Liver (tissue), 9 donors: ENCODE measurements around the gene ATP5MC2. TPM values are rescaled to one million over a fixed set of nuclear protein-coding genes. Genes with fewer than 3 reads are reported as not detected.
"Not testable (repeated sequence)": the region's sequence is repeated elsewhere in the genome, so short reads cannot be mapped to it uniquely, and the experiment has no call there.

Experiments
- DNase-seq: peaks from one replicate; pipeline ENCODE4 v3.0.0-alpha.2; 2017; ENCODE audit warnings: low spot score
- H3K27ac ChIP-seq, 2 donors: one replicate each; pipeline ENCODE4 v1.7.0; 2013; ENCODE audit warnings: inconsistent platforms in 2 of 2, low read length in 2 of 2, control low read depth in 1 of 2, low read depth in 1 of 2, mild to moderate bottlenecking in 1 of 2
- H3K27me3 ChIP-seq, 4 donors: one replicate each; pipeline versions ENCODE4 v1.6.1 to v1.7.0; 2013; ENCODE audit warnings: low read length in 3 of 4, inconsistent platforms in 1 of 4, mild to moderate bottlenecking in 1 of 4, moderate library complexity in 1 of 4; ENCODE audit not compliant: control insufficient read depth in 4 of 4, insufficient read depth in 4 of 4
- H3K36me3 ChIP-seq, 4 donors: one replicate each; pipeline versions ENCODE4 v1.6.1 to v1.7.0; 2013; ENCODE audit warnings: low read length in 3 of 4, mild to moderate bottlenecking in 3 of 4, low read depth in 1 of 4, moderate library complexity in 1 of 4; ENCODE audit not compliant: control insufficient read depth in 4 of 4, insufficient read depth in 3 of 4
- H3K4me1 ChIP-seq, 4 donors: one replicate each; pipeline versions ENCODE4 v1.6.1 to v1.7.0; 2013; ENCODE audit warnings: low read length in 3 of 4, mild to moderate bottlenecking in 3 of 4, moderate library complexity in 1 of 4; ENCODE audit not compliant: control insufficient read depth in 4 of 4, insufficient read depth in 4 of 4
- H3K4me3 ChIP-seq, 3 donors: one replicate each; pipeline versions ENCODE4 v1.6.1 to v1.7.0; 2013; ENCODE audit warnings: low read length in 3 of 3, control low read depth in 1 of 3, low read depth in 1 of 3, mild to moderate bottlenecking in 1 of 3
- H3K9ac ChIP-seq, 2 donors: one replicate each; pipeline ENCODE4 v1.7.0; 2013; ENCODE audit warnings: low read length in 2 of 2, mild to moderate bottlenecking in 2 of 2, moderate library complexity in 2 of 2, control low read depth in 1 of 2, low read depth in 1 of 2
- H3K9me3 ChIP-seq, 4 donors: one replicate each; pipeline versions ENCODE4 v1.6.1 to v1.7.0; 2013; ENCODE audit warnings: low read length in 3 of 4; ENCODE audit not compliant: control insufficient read depth in 4 of 4
- EGR1 ChIP-seq, 2 donors: IDR thresholded peaks; 2 replicates each; pipeline ENCODE4 v1.6.1; 2016 to 2018; ENCODE audit warnings: antibody characterized with exemption in 2 of 2, low read depth in 2 of 2
- FOXA1 ChIP-seq: IDR thresholded peaks from 2 replicates; pipeline ENCODE4 v1.6.1; 2016; ENCODE audit warnings: antibody characterized with exemption
- FOXA2 ChIP-seq: IDR thresholded peaks from 2 replicates; pipeline ENCODE4 v1.6.1; 2016; ENCODE audit warnings: antibody characterized with exemption
- GABPA ChIP-seq, 2 donors: IDR thresholded peaks in 1 of 2; conservative IDR thresholded peaks in 1 of 2; 2 replicates each; pipeline ENCODE4 v1.6.1; 2016; ENCODE audit warnings: antibody characterized with exemption in 2 of 2, mild to moderate bottlenecking in 1 of 2, moderate library complexity in 1 of 2
- HNF4A ChIP-seq, 2 donors: conservative IDR thresholded peaks; 2 replicates each; pipeline ENCODE4 v1.6.1; 2016; ENCODE audit warnings: antibody characterized with exemption in 2 of 2, mild to moderate bottlenecking in 2 of 2
- HNF4G ChIP-seq: IDR thresholded peaks from 2 replicates; pipeline ENCODE4 v1.6.1; 2016; ENCODE audit warnings: antibody characterized with exemption
- JUND ChIP-seq, 2 donors: IDR thresholded peaks; 2 replicates each; pipeline ENCODE4 v1.6.1; 2016; ENCODE audit warnings: antibody characterized with exemption in 2 of 2
- NR2F2 ChIP-seq: IDR thresholded peaks from 2 replicates; pipeline ENCODE4 v1.6.1; 2016; ENCODE audit warnings: antibody characterized with exemption
- RAD21 ChIP-seq, 2 donors: IDR thresholded peaks; 2 replicates each; pipeline ENCODE4 v1.6.1; 2016; ENCODE audit warnings: antibody characterized with exemption in 2 of 2, mild to moderate bottlenecking in 2 of 2
- RXRA ChIP-seq, 2 donors: IDR thresholded peaks; 2 replicates each; pipeline ENCODE4 v1.6.1; 2017 to 2018; ENCODE audit warnings: antibody characterized with exemption in 2 of 2, mild to moderate bottlenecking in 1 of 2
- SP1 ChIP-seq: IDR thresholded peaks from 2 replicates; pipeline ENCODE4 v1.6.1; 2018; ENCODE audit warnings: antibody characterized with exemption, mild to moderate bottlenecking
- TAF1 ChIP-seq: conservative IDR thresholded peaks from 2 replicates; pipeline ENCODE4 v1.6.1; 2016; ENCODE audit warnings: antibody characterized with exemption, mild to moderate bottlenecking
- YY1 ChIP-seq: IDR thresholded peaks from 2 replicates; pipeline ENCODE4 v1.6.1; 2016; ENCODE audit warnings: antibody characterized with exemption, mild to moderate bottlenecking
- WGBS: extraction: QIAGEN DNeasy Blood & Tissue Kit; methylation state at CpG from one replicate; pipeline ENCODE4 v1.1.7; 2013; 5-methylcytosine and 5-hydroxymethylcytosine counted together
- polyA plus RNA-seq, 2 donors: library from polyadenylated mRNA; stranded (reverse) in 1 of 2; unstranded in 1 of 2; fragments of 200-250 nt in 1 of 2; fragments of >200 nt in 1 of 2; fragmentation: Nextera tagmentation in 1 of 2; extraction: Ambion mirVana in 1 of 2; gene quantifications; one replicate each; pipeline versions ENCODE4 v1.2.1 to v1.2.3, GENCODE V29; 2013 to 2015
- total RNA-seq, 2 donors: library from RNA; depleted of rRNA; stranded (reverse); fragments of >200 nt; gene quantifications; one replicate each; pipeline ENCODE4 v1.2.3, GENCODE V29; 2014
- TF ChIP-seq, protein P1 (sequence below): IDR thresholded peaks from 2 replicates; pipeline ENCODE4 v1.6.1; 2016; ENCODE audit warnings: antibody characterized with exemption
- TF ChIP-seq, protein P2 (sequence below): IDR thresholded peaks from 2 replicates; pipeline ENCODE4 v1.6.1; 2016; ENCODE audit warnings: antibody characterized with exemption
- TF ChIP-seq, protein P3 (sequence below): IDR thresholded peaks from 2 replicates; pipeline ENCODE4 v1.6.1; 2016; ENCODE audit warnings: antibody characterized with exemption, mild to moderate bottlenecking
- TF ChIP-seq, protein P4 (sequence below): IDR thresholded peaks from 2 replicates; pipeline ENCODE4 v1.6.1; 2016; ENCODE audit warnings: antibody characterized with exemption
- TF ChIP-seq, protein P5 (sequence below): fragments of 150-350 bp; IDR thresholded peaks from 2 replicates; pipeline ENCODE4 v1.5.1; 2017; ENCODE audit warnings: improper control_type of control experiment, low read depth, low read length; ENCODE audit not compliant: missing input control
- donor health status: healthy.
- donor health status: healthy.
- donor health status: healthy.
- donor health status: healthy.
- donor health status: healthy.

Gene ATP5MC2
- total and polyA plus RNA-seq, 4 donors: 57.0 to 294 (median 171) TPM

DNA sequence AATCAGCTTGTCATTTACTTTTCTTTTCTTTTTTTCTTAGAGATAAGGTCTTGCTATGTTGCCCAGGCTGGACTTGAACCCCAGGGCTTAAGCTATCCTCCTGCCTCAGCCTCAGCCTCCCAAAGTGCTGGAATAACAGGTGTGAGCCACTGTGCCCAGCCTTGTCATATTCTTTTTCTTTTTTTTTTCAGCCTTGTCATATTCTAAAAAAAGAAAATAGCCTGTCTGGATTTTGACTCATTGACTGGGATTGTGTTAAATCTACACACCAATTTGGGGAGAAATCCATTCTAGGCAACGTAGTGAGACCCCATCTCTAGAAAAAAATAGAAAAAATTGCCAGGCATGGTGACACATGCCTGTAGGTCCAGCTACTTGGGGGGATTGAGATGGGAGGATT lies 24.1 kb downstream of the ATP5MC2 start:
- no peaks in the 10 kb centered on the region for H3K9me3 ChIP-seq
- TF ChIP-seq YY1 (no peak), HNF4G (no peak), EGR1 (IDR thresholded peaks at IDR 0.05; ENCODE audit: low read depth in 2 of 2) (no peak), RXRA (IDR thresholded peaks at IDR 0.05) (no peak)
- TF ChIP-seq, protein P1, sequence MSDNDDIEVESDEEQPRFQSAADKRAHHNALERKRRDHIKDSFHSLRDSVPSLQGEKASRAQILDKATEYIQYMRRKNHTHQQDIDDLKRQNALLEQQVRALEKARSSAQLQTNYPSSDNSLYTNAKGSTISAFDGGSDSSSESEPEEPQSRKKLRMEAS: no peak
- TF ChIP-seq, protein P2, sequence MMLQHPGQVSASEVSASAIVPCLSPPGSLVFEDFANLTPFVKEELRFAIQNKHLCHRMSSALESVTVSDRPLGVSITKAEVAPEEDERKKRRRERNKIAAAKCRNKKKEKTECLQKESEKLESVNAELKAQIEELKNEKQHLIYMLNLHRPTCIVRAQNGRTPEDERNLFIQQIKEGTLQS: no peak
- H3K4me3 ChIP-seq: no peak overlapping the region
- H3K9ac ChIP-seq: no peak overlapping the region
- peaks cover 4 to 10% (median 6%) of the 10 kb centered on the region in 4 donors for H3K4me1 ChIP-seq
- DNase-seq: no peak
- 90% methylated on average over 1 of the region's 1 CpG for WGBS
- no peak overlapping the region for H3K27ac ChIP-seq
- H3K36me3 ChIP-seq: no peaks in the 10 kb centered on the region
- no peaks in the 10 kb centered on the region for H3K27me3 ChIP-seq

DNA sequence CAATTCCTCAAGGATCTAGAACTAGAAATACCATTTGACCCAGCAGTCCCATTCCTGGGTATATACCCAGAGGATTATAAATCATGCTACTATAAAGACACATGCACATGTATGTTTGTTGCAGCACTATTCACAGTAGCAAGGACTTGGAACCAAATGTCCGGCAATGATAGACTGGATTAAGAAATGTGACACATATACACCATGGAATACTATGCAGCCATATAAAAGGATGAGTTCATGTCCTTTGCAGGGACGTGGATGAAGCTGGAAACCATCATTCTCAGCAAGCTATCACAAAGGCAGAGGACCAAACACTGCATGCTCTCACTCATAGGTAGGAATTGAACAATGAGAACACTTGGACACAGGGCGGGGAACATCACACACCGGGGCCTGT lies 29.6 kb downstream of the ATP5MC2 start:
- H3K27ac ChIP-seq, H3K9me3 ChIP-seq, H3K9ac ChIP-seq, H3K4me3 ChIP-seq, DNase-seq, H3K27me3 ChIP-seq, H3K36me3 ChIP-seq: not testable (repeated sequence)
- 93% methylated on average over 4 of the region's 4 CpGs for WGBS
- peaks cover 4 to 14% (median 11%) of the 10 kb centered on the region in 4 donors for H3K4me1 ChIP-seq

DNA sequence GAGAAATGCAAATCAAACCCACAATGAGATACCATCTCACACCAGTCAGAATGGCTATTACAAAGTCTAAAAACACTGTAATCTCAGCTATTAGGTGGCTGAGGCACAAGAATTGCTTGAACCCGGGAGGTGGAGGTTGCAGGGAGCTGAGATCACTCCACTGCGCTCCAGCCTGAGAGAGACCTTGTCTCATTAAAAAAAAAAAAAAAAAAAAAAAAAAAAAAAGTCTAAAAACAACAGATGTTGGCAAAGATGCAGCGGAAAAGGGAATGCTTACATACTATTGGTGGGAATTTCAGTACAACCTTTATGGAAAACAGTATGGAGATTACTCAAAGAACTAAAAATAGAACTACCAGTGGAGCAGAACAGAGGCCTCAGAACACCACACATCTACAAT lies 30.7 kb downstream of the ATP5MC2 start:
- Histone ChIP-seq H3K9me3 (no peaks in the 10 kb centered on the region), H3K36me3 (no peaks in the 10 kb centered on the region), H3K9ac (no peak overlapping the region), H3K4me3 (no peak overlapping the region), H3K4me1 (peaks cover 4 to 14% (median 11%) of the 10 kb centered on the region in 4 donors), H3K27me3 (no peaks in the 10 kb centered on the region), H3K27ac (no peak overlapping the region)
- WGBS: 90% methylated on average over 3 of the region's 3 CpGs
- TF ChIP-seq, protein P2: no peak
- TF ChIP-seq NR2F2 (no peak), FOXA1 (no peak), FOXA2 (no peak), RXRA (IDR thresholded peaks at IDR 0.05) (no peak), RAD21 (IDR thresholded peaks at IDR 0.05) (no peak), HNF4A (conservative IDR thresholded peaks at IDR 0.05) (no peak), GABPA (IDR thresholded peaks at IDR 0.05 in 1 of 2, conservative IDR thresholded peaks at IDR 0.05 in 1 of 2) (no peak), TAF1 (no peak), YY1 (no peak), SP1 (no peak), JUND (IDR thresholded peaks at IDR 0.05) (no peak), EGR1 (IDR thresholded peaks at IDR 0.05; ENCODE audit: low read depth in 2 of 2) (no peak), HNF4G (no peak)
- TF ChIP-seq, protein P3, sequence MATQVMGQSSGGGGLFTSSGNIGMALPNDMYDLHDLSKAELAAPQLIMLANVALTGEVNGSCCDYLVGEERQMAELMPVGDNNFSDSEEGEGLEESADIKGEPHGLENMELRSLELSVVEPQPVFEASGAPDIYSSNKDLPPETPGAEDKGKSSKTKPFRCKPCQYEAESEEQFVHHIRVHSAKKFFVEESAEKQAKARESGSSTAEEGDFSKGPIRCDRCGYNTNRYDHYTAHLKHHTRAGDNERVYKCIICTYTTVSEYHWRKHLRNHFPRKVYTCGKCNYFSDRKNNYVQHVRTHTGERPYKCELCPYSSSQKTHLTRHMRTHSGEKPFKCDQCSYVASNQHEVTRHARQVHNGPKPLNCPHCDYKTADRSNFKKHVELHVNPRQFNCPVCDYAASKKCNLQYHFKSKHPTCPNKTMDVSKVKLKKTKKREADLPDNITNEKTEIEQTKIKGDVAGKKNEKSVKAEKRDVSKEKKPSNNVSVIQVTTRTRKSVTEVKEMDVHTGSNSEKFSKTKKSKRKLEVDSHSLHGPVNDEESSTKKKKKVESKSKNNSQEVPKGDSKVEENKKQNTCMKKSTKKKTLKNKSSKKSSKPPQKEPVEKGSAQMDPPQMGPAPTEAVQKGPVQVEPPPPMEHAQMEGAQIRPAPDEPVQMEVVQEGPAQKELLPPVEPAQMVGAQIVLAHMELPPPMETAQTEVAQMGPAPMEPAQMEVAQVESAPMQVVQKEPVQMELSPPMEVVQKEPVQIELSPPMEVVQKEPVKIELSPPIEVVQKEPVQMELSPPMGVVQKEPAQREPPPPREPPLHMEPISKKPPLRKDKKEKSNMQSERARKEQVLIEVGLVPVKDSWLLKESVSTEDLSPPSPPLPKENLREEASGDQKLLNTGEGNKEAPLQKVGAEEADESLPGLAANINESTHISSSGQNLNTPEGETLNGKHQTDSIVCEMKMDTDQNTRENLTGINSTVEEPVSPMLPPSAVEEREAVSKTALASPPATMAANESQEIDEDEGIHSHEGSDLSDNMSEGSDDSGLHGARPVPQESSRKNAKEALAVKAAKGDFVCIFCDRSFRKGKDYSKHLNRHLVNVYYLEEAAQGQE: no peak
- TF ChIP-seq, protein P4, sequence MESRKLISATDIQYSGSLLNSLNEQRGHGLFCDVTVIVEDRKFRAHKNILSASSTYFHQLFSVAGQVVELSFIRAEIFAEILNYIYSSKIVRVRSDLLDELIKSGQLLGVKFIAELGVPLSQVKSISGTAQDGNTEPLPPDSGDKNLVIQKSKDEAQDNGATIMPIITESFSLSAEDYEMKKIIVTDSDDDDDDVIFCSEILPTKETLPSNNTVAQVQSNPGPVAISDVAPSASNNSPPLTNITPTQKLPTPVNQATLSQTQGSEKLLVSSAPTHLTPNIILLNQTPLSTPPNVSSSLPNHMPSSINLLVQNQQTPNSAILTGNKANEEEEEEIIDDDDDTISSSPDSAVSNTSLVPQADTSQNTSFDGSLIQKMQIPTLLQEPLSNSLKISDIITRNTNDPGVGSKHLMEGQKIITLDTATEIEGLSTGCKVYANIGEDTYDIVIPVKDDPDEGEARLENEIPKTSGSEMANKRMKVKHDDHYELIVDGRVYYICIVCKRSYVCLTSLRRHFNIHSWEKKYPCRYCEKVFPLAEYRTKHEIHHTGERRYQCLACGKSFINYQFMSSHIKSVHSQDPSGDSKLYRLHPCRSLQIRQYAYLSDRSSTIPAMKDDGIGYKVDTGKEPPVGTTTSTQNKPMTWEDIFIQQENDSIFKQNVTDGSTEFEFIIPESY: no peak
- TF ChIP-seq, protein P5, sequence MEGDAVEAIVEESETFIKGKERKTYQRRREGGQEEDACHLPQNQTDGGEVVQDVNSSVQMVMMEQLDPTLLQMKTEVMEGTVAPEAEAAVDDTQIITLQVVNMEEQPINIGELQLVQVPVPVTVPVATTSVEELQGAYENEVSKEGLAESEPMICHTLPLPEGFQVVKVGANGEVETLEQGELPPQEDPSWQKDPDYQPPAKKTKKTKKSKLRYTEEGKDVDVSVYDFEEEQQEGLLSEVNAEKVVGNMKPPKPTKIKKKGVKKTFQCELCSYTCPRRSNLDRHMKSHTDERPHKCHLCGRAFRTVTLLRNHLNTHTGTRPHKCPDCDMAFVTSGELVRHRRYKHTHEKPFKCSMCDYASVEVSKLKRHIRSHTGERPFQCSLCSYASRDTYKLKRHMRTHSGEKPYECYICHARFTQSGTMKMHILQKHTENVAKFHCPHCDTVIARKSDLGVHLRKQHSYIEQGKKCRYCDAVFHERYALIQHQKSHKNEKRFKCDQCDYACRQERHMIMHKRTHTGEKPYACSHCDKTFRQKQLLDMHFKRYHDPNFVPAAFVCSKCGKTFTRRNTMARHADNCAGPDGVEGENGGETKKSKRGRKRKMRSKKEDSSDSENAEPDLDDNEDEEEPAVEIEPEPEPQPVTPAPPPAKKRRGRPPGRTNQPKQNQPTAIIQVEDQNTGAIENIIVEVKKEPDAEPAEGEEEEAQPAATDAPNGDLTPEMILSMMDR: no peak
- TF ChIP-seq, protein P1: no peak
- no peak for DNase-seq
